Choroid plexus epithelial cell (primary cell): ENCODE data around the gene USP32.
"Not testable (repeated sequence)": the region's sequence is repeated elsewhere in the genome, so short reads cannot be mapped to it uniquely, and the experiment has no call there.

Experiments used
- DNase-seq: peaks from one replicate; pipeline ENCODE4 v3.0.0-alpha.2; 2010; ENCODE audit warnings: low read depth
- H3K4me3 ChIP-seq: 2 replicates; pipeline ENCODE4 v1.5.1; 2011; ENCODE audit warnings: low read depth, mild to moderate bottlenecking, control low read depth, low read length, moderate library complexity
- TF ChIP-seq, protein P1 (sequence below): conservative IDR thresholded peaks from 2 replicates; pipeline ENCODE4 v1.5.1; 2011; ENCODE audit warnings: low read depth, mild to moderate bottlenecking, control low read depth, inconsistent platforms, low read length, moderate library complexity

Gene USP32

DNA sequence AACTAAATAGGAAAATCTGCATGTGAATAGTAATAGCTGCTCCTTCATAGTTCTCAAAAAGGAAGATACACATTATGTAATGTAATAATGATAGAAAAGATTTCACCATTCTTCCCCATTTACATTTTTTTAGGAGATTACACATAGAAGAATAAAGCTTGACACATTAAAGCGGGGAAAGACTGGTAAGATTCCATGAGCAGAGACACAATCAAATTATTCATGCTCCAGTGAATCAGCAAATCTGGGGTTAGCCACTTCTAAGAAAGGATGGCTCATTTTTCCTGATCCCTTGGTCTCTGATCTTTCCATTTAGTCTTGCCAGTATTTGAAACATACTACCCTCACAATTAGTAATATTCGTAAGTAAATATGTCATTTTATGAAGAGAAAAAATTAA, 160.2 kb downstream of the USP32 start:
- DNase-seq, result peak; percentile 21

DNA sequence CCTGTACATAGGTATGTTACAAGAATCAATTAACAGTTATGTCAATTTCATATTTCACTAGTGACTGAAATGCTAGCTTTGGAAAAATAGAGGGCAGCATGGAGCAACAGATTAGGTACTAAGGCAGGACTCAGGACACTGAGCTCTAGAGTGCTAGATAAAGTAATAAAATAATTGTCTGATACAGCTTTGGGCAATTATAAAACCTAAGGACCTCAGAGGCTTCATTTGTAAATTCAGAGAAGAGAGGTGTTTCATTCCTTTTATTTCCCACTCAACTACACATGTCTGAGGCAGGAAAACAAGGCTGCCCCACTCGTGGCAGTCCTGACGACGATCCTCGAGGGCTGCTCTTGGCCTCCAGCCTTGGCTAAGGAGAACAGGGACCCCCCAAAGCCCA, 160.7 kb downstream of the USP32 start:
- TF ChIP-seq, protein P1, sequence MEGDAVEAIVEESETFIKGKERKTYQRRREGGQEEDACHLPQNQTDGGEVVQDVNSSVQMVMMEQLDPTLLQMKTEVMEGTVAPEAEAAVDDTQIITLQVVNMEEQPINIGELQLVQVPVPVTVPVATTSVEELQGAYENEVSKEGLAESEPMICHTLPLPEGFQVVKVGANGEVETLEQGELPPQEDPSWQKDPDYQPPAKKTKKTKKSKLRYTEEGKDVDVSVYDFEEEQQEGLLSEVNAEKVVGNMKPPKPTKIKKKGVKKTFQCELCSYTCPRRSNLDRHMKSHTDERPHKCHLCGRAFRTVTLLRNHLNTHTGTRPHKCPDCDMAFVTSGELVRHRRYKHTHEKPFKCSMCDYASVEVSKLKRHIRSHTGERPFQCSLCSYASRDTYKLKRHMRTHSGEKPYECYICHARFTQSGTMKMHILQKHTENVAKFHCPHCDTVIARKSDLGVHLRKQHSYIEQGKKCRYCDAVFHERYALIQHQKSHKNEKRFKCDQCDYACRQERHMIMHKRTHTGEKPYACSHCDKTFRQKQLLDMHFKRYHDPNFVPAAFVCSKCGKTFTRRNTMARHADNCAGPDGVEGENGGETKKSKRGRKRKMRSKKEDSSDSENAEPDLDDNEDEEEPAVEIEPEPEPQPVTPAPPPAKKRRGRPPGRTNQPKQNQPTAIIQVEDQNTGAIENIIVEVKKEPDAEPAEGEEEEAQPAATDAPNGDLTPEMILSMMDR, result peak; percentile 70
- peak; percentile 67 for DNase-seq
- H3K4me3 ChIP-seq, result no peak overlapping the region

More for the DNA sequence above, 160.2 kb downstream of the USP32 start:
- no peak overlapping the region for H3K4me3 ChIP-seq
- TF ChIP-seq, protein P1, result no peak

DNA sequence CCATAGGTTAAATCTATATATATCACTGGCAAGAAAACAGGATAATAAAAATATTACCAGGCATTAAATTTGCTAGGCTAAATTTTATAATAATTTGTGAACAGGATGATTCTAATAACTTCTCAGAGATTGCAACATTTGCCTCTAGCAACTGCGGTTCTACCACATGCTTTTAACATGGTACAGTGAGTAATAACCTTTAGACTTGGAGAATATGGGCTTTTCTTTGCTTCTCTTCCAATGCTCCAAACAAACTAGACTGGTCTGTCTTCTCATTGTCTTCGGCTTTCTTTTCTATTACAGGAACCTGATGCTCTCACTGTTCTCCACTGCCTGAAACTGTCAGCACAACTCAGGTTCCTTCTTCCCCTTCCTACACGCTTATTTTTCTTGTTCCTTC, 161.6 kb downstream of the USP32 start:
- no peak for DNase-seq
- TF ChIP-seq, protein P1, result no peak
- H3K4me3 ChIP-seq, result no peak overlapping the region

DNA sequence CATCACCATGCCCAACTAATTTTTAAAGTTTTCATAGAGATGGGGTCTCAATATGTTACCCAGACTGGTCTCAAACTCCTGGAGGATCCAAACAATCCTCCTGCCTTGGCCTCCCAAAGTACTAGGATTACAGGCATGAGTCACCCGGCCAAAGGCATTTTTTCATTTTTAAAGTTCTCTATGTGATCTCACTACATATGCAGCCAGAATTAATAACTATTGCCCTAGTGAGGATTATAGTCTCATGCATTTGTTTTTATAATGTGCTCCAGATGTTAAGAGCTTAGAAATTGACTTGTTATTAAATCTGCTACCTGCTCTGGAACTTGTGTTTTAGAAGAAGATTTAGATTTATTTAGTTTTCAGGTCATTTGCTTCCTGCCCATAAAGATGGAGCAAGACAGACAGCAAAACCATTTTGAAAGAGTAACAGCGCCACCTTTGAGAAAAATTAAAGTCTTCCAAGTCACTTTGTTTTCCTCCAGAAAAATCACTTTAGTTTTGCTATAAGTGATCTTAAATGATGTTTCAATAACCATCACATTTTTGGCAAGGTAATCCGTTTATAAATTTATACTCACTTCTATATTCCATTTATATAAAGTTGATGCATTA, 162.6 kb downstream of the USP32 start:
- TF ChIP-seq, protein P1, result peak; percentile 15
- peak; percentile 39 for DNase-seq
- no peak overlapping the region for H3K4me3 ChIP-seq

DNA sequence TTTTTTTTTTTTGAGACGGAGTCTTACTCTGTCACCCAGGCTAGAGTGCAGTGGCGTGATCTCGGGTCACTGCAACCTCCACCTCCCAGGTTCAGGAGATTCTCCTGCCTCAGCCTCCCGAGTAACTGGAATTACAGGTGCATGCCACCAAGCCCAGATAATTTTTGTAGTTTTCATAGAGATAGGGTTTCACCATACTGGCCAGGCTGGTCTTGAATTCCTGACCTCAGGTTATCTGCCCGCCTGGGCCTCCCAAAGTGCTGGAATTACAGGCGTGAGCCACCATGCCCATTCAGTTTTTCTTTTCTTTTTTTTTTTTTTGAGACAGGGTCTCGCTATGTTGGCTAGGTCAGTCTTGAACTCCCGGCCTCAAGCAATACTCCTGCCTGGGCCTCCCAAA, 164.7 kb downstream of the USP32 start:
- H3K4me3 ChIP-seq, DNase-seq: not testable (repeated sequence)

DNA sequence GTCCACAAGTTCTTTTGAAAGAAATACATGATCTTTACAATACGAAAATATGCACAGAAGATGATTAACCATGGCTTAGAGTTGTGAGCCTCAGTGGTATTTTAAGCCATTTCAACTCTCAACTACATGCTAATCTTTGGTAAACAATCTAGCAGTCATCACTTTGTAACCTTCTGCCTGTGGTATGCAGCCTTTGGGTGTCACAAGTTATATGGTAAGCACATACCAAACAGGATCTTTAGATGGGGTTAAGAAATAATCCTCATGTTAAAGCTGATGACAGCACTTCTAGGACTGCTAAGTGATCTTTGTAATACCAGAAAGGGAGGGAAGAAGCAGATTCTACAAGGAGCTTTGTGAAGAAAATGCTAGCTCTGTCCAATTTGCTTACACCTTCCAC, 167.9 kb downstream of the USP32 start:
- no peak overlapping the region for H3K4me3 ChIP-seq
- peak; percentile 92 for DNase-seq
- TF ChIP-seq, protein P1, result no peak

DNA sequence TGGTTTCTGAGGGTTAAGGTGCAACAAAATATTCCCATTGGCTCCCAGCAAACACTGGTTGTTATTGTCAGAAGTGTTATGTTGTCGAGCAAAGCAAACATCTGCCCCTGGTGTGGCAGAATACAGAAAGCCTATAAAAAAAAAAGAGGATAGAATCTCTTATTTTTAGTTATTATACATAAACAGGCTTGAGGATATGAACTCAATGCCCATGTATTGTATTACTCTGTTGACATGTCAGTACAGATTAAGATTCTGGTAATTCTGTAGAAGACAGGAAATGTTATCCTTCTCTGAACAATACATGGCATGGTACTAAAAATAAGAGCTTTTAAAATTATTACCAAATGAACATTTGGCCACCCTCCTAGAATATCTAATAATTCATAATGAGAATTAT, 168.5 kb downstream of the USP32 start:
- no peak overlapping the region for H3K4me3 ChIP-seq
- TF ChIP-seq, protein P1, result no peak
- DNase-seq, result no peak

DNA sequence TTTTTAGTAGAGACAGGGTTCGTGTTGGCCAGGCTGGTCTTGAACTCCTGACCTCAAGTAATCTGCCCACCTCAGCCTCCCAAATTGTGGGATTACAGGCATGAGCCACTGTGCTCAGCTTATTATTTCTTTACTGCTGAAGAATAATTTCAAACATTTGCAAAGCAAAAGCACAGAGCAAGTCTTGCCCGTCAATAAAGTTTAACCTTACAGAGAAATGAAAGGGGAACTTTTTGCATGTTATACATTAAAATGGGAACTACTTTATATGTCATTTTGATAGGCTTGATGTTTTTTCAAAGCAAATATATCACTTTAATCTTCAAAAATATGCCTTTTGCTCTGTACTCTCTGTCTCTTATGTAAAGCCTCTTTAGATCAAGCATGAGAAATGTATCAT, 173.2 kb downstream of the USP32 start:
- not testable (repeated sequence) for H3K4me3 ChIP-seq, DNase-seq

DNA sequence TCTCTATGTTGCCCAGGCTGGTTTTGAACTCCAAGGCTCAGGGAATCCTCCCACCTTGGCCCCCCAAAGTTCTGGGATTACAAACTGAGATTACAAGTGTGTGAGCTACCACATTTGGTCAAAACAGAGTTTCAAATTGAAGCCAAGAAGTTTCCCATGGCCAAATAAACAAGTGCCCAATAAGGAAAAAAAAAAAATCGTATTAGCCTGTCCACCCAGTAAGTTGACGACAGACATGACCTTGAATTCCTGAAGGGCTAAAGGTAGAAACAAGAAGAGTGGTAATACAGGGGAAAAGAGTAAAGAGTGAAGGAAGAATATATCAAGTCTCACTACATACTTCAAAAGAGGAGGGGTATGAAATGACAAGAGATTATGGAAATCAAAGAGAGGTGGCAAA, 176.0 kb downstream of the USP32 start:
- H3K4me3 ChIP-seq, DNase-seq: not testable (repeated sequence)

DNA sequence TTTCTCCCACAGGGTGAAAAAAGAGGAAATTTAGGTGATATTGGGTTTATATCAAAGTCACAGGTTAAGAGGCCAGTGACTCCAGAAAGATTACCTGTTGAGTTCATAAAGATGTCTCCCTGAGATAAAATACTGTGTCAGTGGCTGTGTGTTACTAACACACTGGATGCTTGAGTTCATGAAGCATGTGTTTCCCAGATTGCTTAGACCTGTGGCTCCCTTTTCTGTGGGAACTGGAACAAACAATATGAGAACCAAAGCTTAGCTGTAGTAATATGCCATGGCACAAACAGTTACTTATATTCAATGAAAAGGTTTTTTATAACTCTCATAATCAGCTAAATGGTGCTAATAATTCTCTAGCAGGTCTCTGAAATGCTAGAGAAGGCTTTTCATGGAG, 180.7 kb downstream of the USP32 start:
- H3K4me3 ChIP-seq, DNase-seq: not testable (repeated sequence)

DNA sequence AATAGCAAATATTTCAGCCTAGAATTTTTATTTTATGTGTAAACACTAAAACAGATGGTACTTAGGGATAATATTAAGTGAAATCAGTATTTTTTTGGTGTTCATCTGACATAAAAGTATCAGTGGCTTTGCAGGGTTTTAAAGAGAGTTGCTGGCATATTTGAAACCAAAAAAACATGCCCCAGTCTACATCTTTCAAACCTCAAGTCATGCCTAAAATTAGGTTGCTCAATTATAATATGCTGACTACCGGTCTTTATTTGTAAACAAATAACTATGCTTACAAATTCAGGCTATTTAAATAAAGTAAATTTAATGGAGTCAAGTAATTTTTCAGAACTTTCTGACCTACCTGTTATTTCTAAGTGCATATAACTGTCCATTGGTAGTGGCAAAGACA, 183.6 kb downstream of the USP32 start:
- not testable (repeated sequence) for DNase-seq, H3K4me3 ChIP-seq

DNA sequence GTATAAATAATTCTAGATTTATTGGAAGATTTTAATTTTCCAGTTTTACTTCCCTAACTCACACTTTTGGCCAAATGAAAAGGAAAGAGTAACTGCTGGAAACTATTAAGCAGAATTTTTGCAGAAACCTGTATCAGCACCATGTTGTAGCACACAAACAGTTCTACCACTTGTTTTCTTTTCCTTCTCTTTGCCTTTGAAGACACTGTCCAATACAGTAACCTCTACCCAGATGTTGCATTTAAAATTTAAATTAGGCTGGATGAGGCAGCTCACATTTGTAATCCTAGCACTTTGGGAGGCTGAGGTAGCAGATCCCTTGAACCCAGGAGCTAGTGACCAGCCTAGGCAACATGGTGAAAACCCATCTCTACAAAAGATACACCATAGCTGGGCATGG, 186.2 kb downstream of the USP32 start:
- DNase-seq, result not testable (repeated sequence)

More for the DNA sequence above, 186.2 kb downstream of the USP32 start:
- H3K4me3 ChIP-seq, result not testable (repeated sequence)
